Kidney (tissue), 14 donors: ENCODE measurements around the gene VWA5A. TPM values are rescaled to one million over a fixed set of nuclear protein-coding genes. Genes with fewer than 3 reads are reported as not detected.
A peak's percentile ranks its signal among the peaks of the same experiment; 100 is the strongest.

ENCODE experiments used
- DNase-seq, 5 donors: peaks; one replicate each; pipeline ENCODE4 v3.0.0-alpha.2; 2013 to 2020
- FAIRE-seq: peaks from 2 replicates; lab custom pipeline; 2012; peaks lifted over from hg19 to GRCh38; lab: Jason Lieb, UNC
- H3K27ac ChIP-seq, 2 donors: one replicate each; pipeline ENCODE4 v1.7.0; 2013; ENCODE audit warnings: low read depth in 2 of 2, low read length in 2 of 2, inconsistent platforms in 1 of 2
- H3K27me3 ChIP-seq: one replicate; pipeline ENCODE4 v1.7.1; 2013; ENCODE audit warnings: low read length, inconsistent platforms; ENCODE audit not compliant: control insufficient read depth, insufficient read depth
- H3K36me3 ChIP-seq, 3 donors: one replicate each; pipeline versions ENCODE4 v1.7.0 to v1.7.1; 2013; ENCODE audit warnings: low read length in 3 of 3, control low read depth in 1 of 3, inconsistent platforms in 1 of 3; ENCODE audit not compliant: insufficient read depth in 3 of 3, control insufficient read depth in 2 of 3
- H3K4me1 ChIP-seq, 3 donors: one replicate each; pipeline versions ENCODE4 v1.7.0 to v1.7.1; 2013; ENCODE audit warnings: low read length in 3 of 3, inconsistent platforms in 1 of 3, low read depth in 1 of 3; ENCODE audit not compliant: control insufficient read depth in 2 of 3, insufficient read depth in 2 of 3
- H3K4me3 ChIP-seq, 3 donors: one replicate each; pipeline versions ENCODE4 v1.7.0 to v1.8.1; 2013; ENCODE audit warnings: low read length in 3 of 3, control low read depth in 1 of 3, inconsistent platforms in 1 of 3
- H3K9ac ChIP-seq, 3 donors: one replicate each; pipeline versions ENCODE4 v1.7.0 to v1.7.1; 2013; ENCODE audit warnings: low read length in 3 of 3, control low read depth in 1 of 3, inconsistent platforms in 1 of 3
- H3K9me3 ChIP-seq, 3 donors: one replicate each; pipeline versions ENCODE4 v1.7.0 to v1.7.1; 2013; ENCODE audit warnings: low read length in 3 of 3, control low read depth in 1 of 3, inconsistent platforms in 1 of 3; ENCODE audit not compliant: control insufficient read depth in 2 of 3, insufficient read depth in 1 of 3
- intact Hi-C: fragments of 100-400 bp; cut with DNase I; formaldehyde crosslinking; loops from one replicate; pipeline ENCODE4 v1.11.1; 2022
- polyA plus RNA-seq: library from polyadenylated mRNA; stranded (reverse); fragments of 350-450 nt; fragmentation: Illumina TruSeq; extraction: RNeasy Lipid Tissue Mini Kit (QIAGEN cat#74804); gene quantifications from one replicate; pipeline ENCODE4 v1.2.3, GENCODE V29; 2014; ENCODE audit warnings: low read depth, low replicate concordance; ENCODE audit not compliant: insufficient read depth
- total RNA-seq: library from RNA; stranded (reverse); fragmentation: NEBNext Ultra II Directional; extraction: Animal tissue kit (Norgen Biotek cat#: 25700); gene quantifications from one replicate; pipeline ENCODE4 v1.2.1, GENCODE V29; 2021
- TF ChIP-seq, protein P1 (sequence below): IDR thresholded peaks from 3 replicates; pipeline ENCODE4 v1.5.1; 2012; ENCODE audit warnings: mild to moderate bottlenecking, moderate library complexity, borderline replicate concordance; ENCODE audit not compliant: insufficient read depth; ENCODE audit errors: extremely low read depth
- donor health status: control.
- donor health status: control.
- donor health status: control.
- donor health status: control.
- donor health status: control.
- donor health status: DM: yes; HTN: yes; CAD: no.
- donor health status: Normal renal cell carcinoma (clear cell type).

Gene VWA5A
- total and polyA plus RNA-seq, 2 donors from 2014 or later: 25.0 to 57.2 TPM

GRCh38 chr11:124113890-124114289, 1.4 kb upstream of the VWA5A start:
- peaks cover 0 to 3% (median 0%) of the 10 kb centered on the region in 3 donors for H3K4me1 ChIP-seq
- H3K27ac ChIP-seq: no peak overlapping the region
- FAIRE-seq (no peak), DNase-seq (peak in 2 of 5 donors; percentile 5 to 24)
- H3K9ac ChIP-seq: no peak overlapping the region
- H3K9me3 ChIP-seq: no peaks in the 10 kb centered on the region
- H3K36me3 ChIP-seq: peaks cover 0 to 8% (median 5%) of the 10 kb centered on the region in 3 donors
- no peak overlapping the region for H3K4me3 ChIP-seq
- no peaks in the 10 kb centered on the region for H3K27me3 ChIP-seq
- TF ChIP-seq, protein P1, sequence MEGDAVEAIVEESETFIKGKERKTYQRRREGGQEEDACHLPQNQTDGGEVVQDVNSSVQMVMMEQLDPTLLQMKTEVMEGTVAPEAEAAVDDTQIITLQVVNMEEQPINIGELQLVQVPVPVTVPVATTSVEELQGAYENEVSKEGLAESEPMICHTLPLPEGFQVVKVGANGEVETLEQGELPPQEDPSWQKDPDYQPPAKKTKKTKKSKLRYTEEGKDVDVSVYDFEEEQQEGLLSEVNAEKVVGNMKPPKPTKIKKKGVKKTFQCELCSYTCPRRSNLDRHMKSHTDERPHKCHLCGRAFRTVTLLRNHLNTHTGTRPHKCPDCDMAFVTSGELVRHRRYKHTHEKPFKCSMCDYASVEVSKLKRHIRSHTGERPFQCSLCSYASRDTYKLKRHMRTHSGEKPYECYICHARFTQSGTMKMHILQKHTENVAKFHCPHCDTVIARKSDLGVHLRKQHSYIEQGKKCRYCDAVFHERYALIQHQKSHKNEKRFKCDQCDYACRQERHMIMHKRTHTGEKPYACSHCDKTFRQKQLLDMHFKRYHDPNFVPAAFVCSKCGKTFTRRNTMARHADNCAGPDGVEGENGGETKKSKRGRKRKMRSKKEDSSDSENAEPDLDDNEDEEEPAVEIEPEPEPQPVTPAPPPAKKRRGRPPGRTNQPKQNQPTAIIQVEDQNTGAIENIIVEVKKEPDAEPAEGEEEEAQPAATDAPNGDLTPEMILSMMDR: no peak
- intact Hi-C loops: no loop called here

GRCh38 chr11:124115782-124116616, 749 bp downstream of the VWA5A start:
- Histone ChIP-seq H3K36me3 (peaks cover 0 to 11% (median 10%) of the 10 kb centered on the region in 3 donors), H3K4me1 (peaks cover 0 to 3% (median 0%) of the 10 kb centered on the region in 3 donors), H3K9me3 (no peaks in the 10 kb centered on the region), H3K27ac (peak overlapping the region; percentile 12 to 21), H3K9ac (peak overlapping the region; percentile 40 to 65 (median 54)), H3K4me3 (peak overlapping the region; percentile 78 to 93 (median 81)), H3K27me3 (no peaks in the 10 kb centered on the region)
- intact Hi-C loops: no loop called here
- no peak for FAIRE-seq
- peak in 3 of 5 donors; percentile 16 to 72 (median 41) for DNase-seq
- TF ChIP-seq, protein P1: no peak

GRCh38 chr11:124119103-124119502, 3.9 kb downstream of the VWA5A start:
- Histone ChIP-seq H3K27me3 (no peaks in the 10 kb centered on the region), H3K4me3 (no peak overlapping the region), H3K4me1 (peaks cover 0 to 3% (median 0%) of the 10 kb centered on the region in 3 donors), H3K9me3 (no peaks in the 10 kb centered on the region), H3K27ac (no peak overlapping the region), H3K36me3 (peaks cover 0 to 22% (median 13%) of the 10 kb centered on the region in 3 donors), H3K9ac (no peak overlapping the region)
- TF ChIP-seq, protein P1: no peak
- intact Hi-C loops: no loop called here
- DNase-seq (no peak), FAIRE-seq (no peak)
